ENCODE results near the gene TAOK1.

GRCh38 chr17:29577001-29577370 lies 186.8 kb downstream of the TAOK1 start:
- TF ChIP-seq CREB1 (IDR thresholded peaks at IDR 0.05; ENCODE audit: low read depth): no peak
- no peak for TF ChIP-seq TEAD4 (IDR thresholded peaks at IDR 0.05)
- TF ChIP-seq CEBPB (IDR thresholded peaks at IDR 0.05): no peak
